DOHH2 (cell line): ENCODE data around the gene HHIPL2.

ENCODE experiments used
- H3F3A ChIP-seq: fragments of 200-600 bp; sonication (generic), shearing (Covaris generic); 2 replicates; pipeline ENCODE4 v1.6.0; 2016; ENCODE audit warnings: antibody characterized with exemption, mild to moderate bottlenecking; ENCODE audit not compliant: control insufficient read depth, insufficient read depth
- H3K27ac ChIP-seq: fragments of 200-600 bp; sonication (generic); 2 replicates; pipeline ENCODE4 v1.5.1; 2014; ENCODE audit warnings: low read depth, mild to moderate bottlenecking, low read length, moderate library complexity
- H3K27me3 ChIP-seq: fragments of 200-600 bp; sonication (generic); 2 replicates; pipeline ENCODE4 v1.6.1; 2014; ENCODE audit warnings: mild to moderate bottlenecking, low read length, mixed read lengths; ENCODE audit not compliant: control insufficient read depth
- H3K36me3 ChIP-seq: fragments of 200-600 bp; sonication (generic); 2 replicates; pipeline ENCODE4 v1.6.1; 2014; ENCODE audit warnings: mild to moderate bottlenecking, low read length, moderate library complexity, mixed read lengths; ENCODE audit not compliant: control insufficient read depth
- H3K4me1 ChIP-seq: fragments of 200-600 bp; sonication (generic); 2 replicates; pipeline ENCODE4 v1.6.1; 2014; ENCODE audit warnings: mild to moderate bottlenecking, low read length, mixed read lengths; ENCODE audit not compliant: control insufficient read depth
- H3K4me2 ChIP-seq: fragments of 200-600 bp; sonication (generic); 2 replicates; pipeline ENCODE4 v1.6.0; 2014; ENCODE audit warnings: mild to moderate bottlenecking, low read length, moderate library complexity
- H3K4me3 ChIP-seq: fragments of 200-600 bp; sonication (generic); 2 replicates; pipeline ENCODE4 v1.5.1; 2014; ENCODE audit warnings: mild to moderate bottlenecking, low read length, mixed read lengths
- H3K79me2 ChIP-seq: fragments of 200-600 bp; sonication (generic); 2 replicates; pipeline ENCODE4 v1.6.1; 2014; ENCODE audit warnings: mild to moderate bottlenecking, low read length, mixed read lengths; ENCODE audit not compliant: control insufficient read depth
- H3K9me2 ChIP-seq: fragments of 200-600 bp; sonication (generic); replicated peaks from 2 replicates; pipeline ENCODE4 v1.6.1; 2014; ENCODE audit warnings: mild to moderate bottlenecking, low read length, mixed read lengths; ENCODE audit not compliant: control insufficient read depth
- H3K9me3 ChIP-seq: fragments of 200-600 bp; sonication (generic); 2 replicates; pipeline ENCODE4 v1.6.1; 2014; ENCODE audit warnings: antibody characterized with exemption, low read length, mixed read lengths; ENCODE audit not compliant: control insufficient read depth, insufficient read depth
- H4K20me1 ChIP-seq: fragments of 200-600 bp; sonication (generic); 2 replicates; pipeline ENCODE4 v1.6.0; 2014; ENCODE audit warnings: low read depth, mild to moderate bottlenecking, antibody characterized with exemption, low read length, moderate library complexity; ENCODE audit not compliant: control insufficient read depth, insufficient read depth
- CTCF ChIP-seq: fragments of 200-600 bp; sonication (generic); IDR thresholded peaks from one replicate; pipeline ENCODE4 v1.5.1; 2014; ENCODE audit warnings: antibody characterized with exemption, mild to moderate bottlenecking, low read depth, low read length; ENCODE audit not compliant: poor library complexity, severe bottlenecking
- EZH2phosphoT487 ChIP-seq: fragments of 200-600 bp; sonication (generic); IDR thresholded peaks from 2 replicates; pipeline ENCODE4 v1.6.1; 2017; ENCODE audit warnings: borderline replicate concordance, mild to moderate bottlenecking, antibody characterized with exemption, low read length, moderate library complexity, mixed read lengths

The HHIPL2 gene

GRCh38 chr1:222557148-222557547 is 9.2 kb upstream of the HHIPL2 start:
- Histone ChIP-seq H3F3A (no peaks in the 10 kb centered on the region), H3K79me2 (no peaks in the 10 kb centered on the region), H3K9me3 (no peaks in the 10 kb centered on the region), H3K4me3 (no peak overlapping the region), H3K27ac (no peak overlapping the region), H3K4me1 (no peaks in the 10 kb centered on the region), H4K20me1 (no peaks in the 10 kb centered on the region), H3K36me3 (peaks cover 47% of the 10 kb centered on the region), H3K27me3 (no peaks in the 10 kb centered on the region), H3K9me2 (no peaks in the 10 kb centered on the region), H3K4me2 (no peak overlapping the region)
- TF ChIP-seq EZH2phosphoT487 (no peak), CTCF (no peak)

DNA sequence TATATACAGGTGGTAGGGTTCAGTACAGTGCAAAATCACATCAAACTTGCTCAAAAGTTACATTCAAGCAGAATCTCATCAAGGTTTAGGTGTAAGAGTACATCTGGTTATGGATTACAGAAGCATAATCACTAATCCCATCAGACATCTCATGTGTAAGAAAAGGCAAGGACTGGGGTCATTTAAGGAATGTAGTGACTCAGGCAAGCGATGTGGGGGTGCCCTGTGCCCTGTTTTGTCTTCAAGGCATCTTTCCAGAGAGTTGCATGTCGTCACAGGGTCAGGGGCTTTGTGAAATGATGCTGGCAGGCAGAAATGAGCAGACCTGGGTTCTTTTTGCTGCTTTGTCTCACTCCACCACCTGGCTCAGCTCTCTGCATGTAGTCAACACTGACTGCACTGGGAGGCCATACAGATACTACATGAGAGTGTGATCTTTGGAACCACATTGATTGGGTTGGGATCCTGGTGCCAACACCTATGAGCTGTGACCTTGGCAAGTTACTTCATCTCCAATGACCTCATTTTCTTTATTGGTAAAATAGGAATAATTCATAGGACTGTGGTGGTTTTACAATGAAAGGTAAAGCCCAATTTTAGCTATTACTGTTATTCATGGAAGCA is 8.2 kb upstream of the HHIPL2 start:
- H3K79me2 ChIP-seq = no peaks in the 10 kb centered on the region
- no peaks in the 10 kb centered on the region for H3K9me3 ChIP-seq
- H3F3A ChIP-seq = no peaks in the 10 kb centered on the region
- no peaks in the 10 kb centered on the region for H3K4me1 ChIP-seq
- H3K27ac ChIP-seq = no peak overlapping the region
- no peak overlapping the region for H3K4me3 ChIP-seq
- no peaks in the 10 kb centered on the region for H3K27me3 ChIP-seq
- H4K20me1 ChIP-seq = no peaks in the 10 kb centered on the region
- no peak for TF ChIP-seq EZH2phosphoT487
- no peak for TF ChIP-seq CTCF
- peaks cover 41% of the 10 kb centered on the region for H3K36me3 ChIP-seq
- no peaks in the 10 kb centered on the region for H3K9me2 ChIP-seq
- H3K4me2 ChIP-seq = no peak overlapping the region

- TF ChIP-seq CTCF (no peak), EZH2phosphoT487 (no peak)
- peaks cover 24% of the 10 kb centered on the region for H3K36me3 ChIP-seq
- no peaks in the 10 kb centered on the region for H4K20me1 ChIP-seq
- H3K9me3 ChIP-seq = no peaks in the 10 kb centered on the region
- no peaks in the 10 kb centered on the region for H3F3A ChIP-seq
- no peak overlapping the region for H3K4me2 ChIP-seq
- no peaks in the 10 kb centered on the region for H3K4me1 ChIP-seq
- no peaks in the 10 kb centered on the region for H3K27me3 ChIP-seq
- no peaks in the 10 kb centered on the region for H3K9me2 ChIP-seq
- no peak overlapping the region for H3K4me3 ChIP-seq
- H3K27ac ChIP-seq = no peak overlapping the region
- H3K79me2 ChIP-seq = no peaks in the 10 kb centered on the region
Measured at GRCh38 chr1:222554177-222554576, 6.3 kb upstream of the HHIPL2 start.
